GM12878 (cell line): ENCODE measurements around the gene PRPSAP1. TPM values are rescaled to one million over a fixed set of nuclear protein-coding genes. Genes with fewer than 3 reads are reported as not detected.

Experiments
- BHLHE40 ChIP-seq, 2 experiments: fragments of 450-650 bp in 1 of 2; IDR thresholded peaks; 2 replicates each; pipeline ENCODE4 v1.6.1; 2011 to 2017; ENCODE audit warnings: low read depth in 2 of 2, borderline replicate concordance in 1 of 2, improper control_type of control experiment in 1 of 2, low read length in 1 of 2, mild to moderate bottlenecking in 1 of 2
- CUX1 ChIP-seq: IDR thresholded peaks from 2 replicates; pipeline ENCODE4 v1.6.1; 2012; ENCODE audit warnings: improper control_type of control experiment, low read depth, low read length; ENCODE audit not compliant: insufficient replicate concordance
- E4F1 ChIP-seq: fragments of 450-650 bp; IDR thresholded peaks from 2 replicates; pipeline ENCODE4 v1.6.1; 2018; ENCODE audit warnings: borderline replicate concordance, mild to moderate bottlenecking; ENCODE audit not compliant: partially characterized antibody
- ETV6 ChIP-seq, 2 experiments: fragments of 450-650 bp in 1 of 2; IDR thresholded peaks in 1 of 2; conservative IDR thresholded peaks in 1 of 2; 2 replicates each; pipeline ENCODE4 v1.6.1; 2014; ENCODE audit warnings: antibody characterized with exemption in 1 of 2, borderline replicate concordance in 1 of 2, low read depth in 1 of 2, mild to moderate bottlenecking in 1 of 2, moderate library complexity in 1 of 2
- MTA3 ChIP-seq: IDR thresholded peaks from 2 replicates; pipeline ENCODE4 v1.6.1; 2012; ENCODE audit warnings: low read length, inconsistent platforms, borderline replicate concordance
- NR2C2 ChIP-seq: IDR thresholded peaks from 2 replicates; pipeline ENCODE4 v1.6.1; 2011; ENCODE audit warnings: borderline replicate concordance, low read depth; ENCODE audit not compliant: control insufficient read depth, insufficient read length
- NRF1 ChIP-seq: conservative IDR thresholded peaks from 2 replicates; pipeline ENCODE4 v1.6.1; 2011; ENCODE audit warnings: mild to moderate bottlenecking, low read depth, low read length, improper control_type of control experiment
- RB1 ChIP-seq: fragments of 450-650 bp; formaldehyde crosslinking; IDR thresholded peaks from 2 replicates; pipeline ENCODE4 v1.6.1; 2017; ENCODE audit warnings: mild to moderate bottlenecking, borderline replicate concordance
- SMARCA5 ChIP-seq: fragments of 450-650 bp; IDR thresholded peaks from 2 replicates; pipeline ENCODE4 v1.6.1; 2017; ENCODE audit warnings: mild to moderate bottlenecking
- SRF ChIP-seq, 2 experiments: IDR thresholded peaks; 2 replicates each; pipeline ENCODE4 v1.6.1; 2011; ENCODE audit warnings: low read depth in 2 of 2, low read length in 2 of 2, mild to moderate bottlenecking in 1 of 2, moderate library complexity in 1 of 2
- SUZ12 ChIP-seq: fragments of 200-600 bp; sonication (generic); IDR thresholded peaks from one replicate; pipeline ENCODE4 v1.6.1; 2018; ENCODE audit warnings: antibody characterized with exemption, mild to moderate bottlenecking; ENCODE audit not compliant: unreplicated experiment
- WRNIP1 ChIP-seq: IDR thresholded peaks from 2 replicates; pipeline ENCODE4 v1.6.1; 2011; ENCODE audit warnings: low read depth, low read length, improper control_type of control experiment, borderline replicate concordance
- ZNF207 ChIP-seq: fragments of 450-650 bp; IDR thresholded peaks from 2 replicates; pipeline ENCODE4 v1.6.1; 2014; ENCODE audit warnings: antibody characterized with exemption, mild to moderate bottlenecking, borderline replicate concordance
- ZNF217 ChIP-seq: fragments of 450-650 bp; IDR thresholded peaks from 2 replicates; pipeline ENCODE4 v1.6.1; 2017; ENCODE audit warnings: antibody characterized with exemption, mild to moderate bottlenecking
- ZNF592 ChIP-seq: fragments of 450-650 bp; IDR thresholded peaks from 2 replicates; pipeline ENCODE4 v1.6.1; 2017; ENCODE audit warnings: mild to moderate bottlenecking, moderate library complexity
- polyA plus RNA-seq, 11 experiments: library from polyadenylated mRNA; depleted of rRNA in 4 of 11; unstranded in 6 of 11; stranded (reverse) in 5 of 11; fragments of >200 nt; fragmentation: Nextera tagmentation in 4 of 11; fragmentation: Illumina TruSeq in 1 of 11; extraction: Ambion mirVana in 4 of 11; extraction: Trizol in 1 of 11; gene quantifications; 1 replicate in 1 of 11; 2 replicates in 10 of 11; pipeline versions ENCODE4 v1.2.1 to v1.2.3, GENCODE V29; 2011 to 2016; ENCODE audit warnings: inconsistent platforms in 2 of 11, missing spikeins in 2 of 11, low read depth in 1 of 11
- total RNA-seq, 4 experiments: library from RNA; depleted of rRNA in 3 of 4; stranded (reverse); fragments of >200 nt in 3 of 4; fragmentation: Illumina TruSeq in 1 of 4; extraction: Trizol in 1 of 4; gene quantifications; 2 replicates each; pipeline versions ENCODE4 v1.2.1 to v1.2.3, GENCODE V29; 2013 to 2021

Gene PRPSAP1
- total and polyA plus RNA-seq, 10 of the 15 experiments (the other 5 are each of a cell fraction or from before 2014, with no cell fraction given) = 15.8 to 84.2 (median 44.2) TPM

GRCh38 chr17:76353599-76354316 lies at the start of gene PRPSAP1 (continued):
- TF ChIP-seq ZNF592 = no peak
- TF ChIP-seq RB1 = peak; percentile 90
- TF ChIP-seq ZNF217 = no peak
- TF ChIP-seq SRF (IDR thresholded peaks at IDR 0.05; ENCODE audit: low read depth in 2 of 2, low read length in 2 of 2) = no peak
- no peak for TF ChIP-seq ETV6 (conservative IDR thresholded peaks at IDR 0.05 in 1 of 2, IDR thresholded peaks at IDR 0.05 in 1 of 2; ENCODE audit: borderline replicate concordance in 1 of 2, low read depth in 1 of 2)
- no peak for TF ChIP-seq NR2C2
- TF ChIP-seq SMARCA5 = peak; percentile 25; the same call in 1 of the 2 replicates
- TF ChIP-seq CUX1 = peak; percentile 42
- peak; percentile 13 for TF ChIP-seq E4F1
- TF ChIP-seq MTA3 = no peak
- peak; percentile 40 to 73; a peak in 1 of 4 replicates for TF ChIP-seq BHLHE40 (IDR thresholded peaks at IDR 0.05; ENCODE audit: borderline replicate concordance in 1 of 2, low read depth in 2 of 2, low read length in 1 of 2)
- 0 out of 2 replicates have a peak, but pooled peaks have one; percentile 13 for TF ChIP-seq WRNIP1
- TF ChIP-seq NRF1 = peak; percentile 65
- no peak for TF ChIP-seq SUZ12
- peak; percentile 89; the same call in 1 of the 2 replicates for TF ChIP-seq ZNF207
